Motor neuron (in vitro differentiated cells): ENCODE results near the gene P2RX2. TPM values are rescaled to one million over a fixed set of nuclear protein-coding genes. Genes with fewer than 3 reads are reported as not detected.

Experiments
- ATAC-seq, 8 experiments: fragments of 200-7000 bp; cut with Tn5 transposase; replicated peaks in 6 of 8; 2 replicates each; pipeline ENCODE4 v1.8.0; 2021; ENCODE audit warnings: mild to moderate bottlenecking in 8 of 8, moderate library complexity in 8 of 8
- H3K27ac ChIP-seq, 2 donors: fragments of 250-450 bp; sonication (Bioruptor Pico); 2 replicates each; pipeline ENCODE4 v1.9.0; 2021; ENCODE audit warnings: antibody characterized with exemption in 2 of 2, mild to moderate bottlenecking in 2 of 2, moderate library complexity in 1 of 2
- H3K4me1 ChIP-seq, 2 donors: fragments of 250-450 bp; sonication (Bioruptor Pico); replicated peaks in 1 of 2; 2 replicates each; pipeline ENCODE4 v1.6.1; 2021; ENCODE audit warnings: antibody characterized with exemption in 2 of 2, mild to moderate bottlenecking in 2 of 2, moderate library complexity in 1 of 2
- H3K4me3 ChIP-seq, 5 donors: fragments of 250-450 bp; sonication (Bioruptor Pico); 2 replicates each; pipeline ENCODE4 v1.9.0; 2021; ENCODE audit warnings: antibody characterized with exemption in 5 of 5, mild to moderate bottlenecking in 5 of 5, moderate library complexity in 4 of 5
- WGBS, 10 experiments: fragments of 450-650 bp; shearing (Covaris generic); methylation state at CpG; one replicate each; pipeline ENCODE4 v1.0.0; 2022; 5-methylcytosine and 5-hydroxymethylcytosine counted together
- in situ Hi-C, 9 experiments: fragments of 400-800 bp; cut with MboI; loops; one replicate each; pipeline ENCODE4 v1.15.0; 2021; ENCODE audit warnings: low sequenced_read_pairs in 9 of 9, low pct_unique_long_range_greater_than_20kb in 2 of 9; ENCODE audit not compliant: unreplicated experiment in 9 of 9
- total RNA-seq, 8 experiments: library from RNA; unstranded; fragments of 300-600 nt; gene quantifications; 2 replicates each; pipeline versions ENCODE4 v1.2.3 to v1.2.4, GENCODE V29; 2022

The P2RX2 gene
- total RNA-seq, 8 experiments from 2014 or later = 0.13 to 0.62 (median 0.17) TPM; not detected in 4

- ATAC-seq = no peak
- in situ Hi-C loops = loop anchor here in 3 of 9 experiments (25.0 kb wide), 2 partner anchors 194 to 444 kb away; no protein-coding TSS in a partner anchor
- Histone ChIP-seq H3K4me3 (no peak overlapping the region), H3K27ac (no peak overlapping the region), H3K4me1 (peaks cover 32 to 38% of the 10 kb centered on the region in 2 donors)
- WGBS, 10 experiments = 20 to 100% (median 52%) methylated on average over 1 to 13 of the region's 16 CpGs; no CpG with 5 or more reads in 2 of the 10 experiments
Observed at GRCh38 chr12:132606466-132606865, 12.1 kb upstream of the P2RX2 start.

GRCh38 chr12:132606927-132607326, 11.6 kb upstream of the P2RX2 start:
- no peak for ATAC-seq
- Histone ChIP-seq H3K4me3 (no peak overlapping the region), H3K4me1 (peaks cover 32 to 38% of the 10 kb centered on the region in 2 donors), H3K27ac (no peak overlapping the region)
- 0 to 100% (median 52%) methylated on average over 1 to 14 of the region's 19 CpGs; no CpG with 5 or more reads in 2 of the 10 experiments for WGBS, 10 experiments
- in situ Hi-C loops = loop anchor here in 3 of 9 experiments (25.0 kb wide), 2 partner anchors 195 to 445 kb away; no protein-coding TSS in a partner anchor

- H3K27ac ChIP-seq = no peak overlapping the region
- no peak overlapping the region for H3K4me3 ChIP-seq
- WGBS, 10 experiments = 0 to 60% (median 29%) methylated on average over 1 to 15 of the region's 25 CpGs; no CpG with 5 or more reads in 3 of the 10 experiments
- no peak for ATAC-seq
- peaks cover 18 to 25% of the 10 kb centered on the region in 2 donors for H3K4me1 ChIP-seq
- in situ Hi-C loops = loop anchor here in 3 of 9 experiments (25.0 kb wide), 2 partner anchors 196 to 446 kb away; no protein-coding TSS in a partner anchor
Observed at GRCh38 chr12:132608231-132609171, 10.1 kb upstream of the P2RX2 start.

GRCh38 chr12:132610051-132610759, 8.4 kb upstream of the P2RX2 start, which contains the start of gene LRCOL1:
Gene LRCOL1, minus strand, starts transcription at chr12:132610582. Its CDS starts 4,331 bp downstream, at chr12:132606251.
- in situ Hi-C loops = loop anchor here in 3 of 9 experiments (25.0 kb wide), 2 partner anchors 198 to 448 kb away; no protein-coding TSS in a partner anchor
- WGBS, 10 experiments = 0 to 73% (median 53%) methylated on average over 1 to 6 of the region's 35 CpGs; no CpG with 5 or more reads in 4 of the 10 experiments
- peaks cover 7 to 16% of the 10 kb centered on the region in 2 donors for H3K4me1 ChIP-seq
- peak in 2 of 8 experiments; percentile 59 to 72 for ATAC-seq
- H3K4me3 ChIP-seq = no peak within 1 kb of the TSS
- H3K27ac ChIP-seq = no peak within 1 kb of the TSS

- H3K4me3 ChIP-seq = no peak overlapping the region
- WGBS, 10 experiments = 14 to 70% (median 20%) methylated on average over 1 to 2 of the region's 33 CpGs; no CpG with 5 or more reads in 6 of the 10 experiments
- peaks cover 7 to 16% of the 10 kb centered on the region in 2 donors for H3K4me1 ChIP-seq
- H3K27ac ChIP-seq = no peak overlapping the region
- ATAC-seq = no peak
- in situ Hi-C loops = loop anchor here in 3 of 9 experiments (25.0 kb wide), 2 partner anchors 199 to 449 kb away; no protein-coding TSS in a partner anchor
Observed at GRCh38 chr12:132610866-132611602, 7.5 kb upstream of the P2RX2 start.

- H3K4me3 ChIP-seq = no peak overlapping the region
- in situ Hi-C loops = loop anchor here in 3 of 9 experiments (25.0 kb wide), 2 partner anchors 199 to 449 kb away; no protein-coding TSS in a partner anchor
- no peak for ATAC-seq
- H3K4me1 ChIP-seq = peaks cover 6 to 11% of the 10 kb centered on the region in 2 donors
- H3K27ac ChIP-seq = no peak overlapping the region
- 100% methylated on average over 2 of the region's 10 CpGs; no CpG with 5 or more reads in 9 of the 10 experiments for WGBS, 10 experiments
Observed at GRCh38 chr12:132611620-132612019, 7.0 kb upstream of the P2RX2 start.

- in situ Hi-C loops = loop anchor here in 3 of 9 experiments (25.0 kb wide), 2 partner anchors 202 to 452 kb away; no protein-coding TSS in a partner anchor
- no peak for ATAC-seq
- no peak overlapping the region for H3K4me3 ChIP-seq
- 20 to 80% (median 45%) methylated on average over 1 to 5 of the region's 5 CpGs; no CpG with 5 or more reads in 3 of the 10 experiments for WGBS, 10 experiments
- H3K27ac ChIP-seq = no peak overlapping the region
- peaks cover 0 to 3% of the 10 kb centered on the region in 2 donors for H3K4me1 ChIP-seq
Observed at GRCh38 chr12:132614029-132614428, 4.5 kb upstream of the P2RX2 start.

GRCh38 chr12:132614861-132615578, 3.6 kb upstream of the P2RX2 start:
- WGBS, 10 experiments = 0 to 67% (median 7%) methylated on average over 1 to 14 of the region's 18 CpGs; no CpG with 5 or more reads in 2 of the 10 experiments
- in situ Hi-C loops = loop anchor here in 3 of 9 experiments (25.0 kb wide), 2 partner anchors 203 to 453 kb away; no protein-coding TSS in a partner anchor
- ATAC-seq = peak; percentile 82 to 95 (median 86)
- no peak overlapping the region for H3K4me3 ChIP-seq
- peaks cover 0 to 3% of the 10 kb centered on the region in 2 donors for H3K4me1 ChIP-seq
- H3K27ac ChIP-seq = no peak overlapping the region

- no peak for ATAC-seq
- WGBS, 10 experiments = 17 to 65% (median 52%) methylated on average over 1 to 11 of the region's 16 CpGs; no CpG with 5 or more reads in 6 of the 10 experiments
- in situ Hi-C loops = loop anchor here in 3 of 9 experiments (25.0 kb wide), 2 partner anchors 203 to 453 kb away; no protein-coding TSS in a partner anchor
- Histone ChIP-seq H3K4me1 (peaks cover 0 to 3% of the 10 kb centered on the region in 2 donors), H3K4me3 (no peak overlapping the region), H3K27ac (no peak overlapping the region)
Observed at GRCh38 chr12:132615579-132616038, 3.0 kb upstream of the P2RX2 start.

GRCh38 chr12:132617135-132617701, 1.4 kb upstream of the P2RX2 start:
- Histone ChIP-seq H3K27ac (no peak overlapping the region), H3K4me1 (peaks cover under 1 to 3% of the 10 kb centered on the region in 2 donors), H3K4me3 (no peak overlapping the region)
- 37 to 83% (median 63%) methylated on average over 1 to 4 of the region's 4 CpGs; no CpG with 5 or more reads in 4 of the 10 experiments for WGBS, 10 experiments
- in situ Hi-C loops = loop anchor here in 3 of 9 experiments (25.0 kb wide), 2 partner anchors 205 to 455 kb away; no protein-coding TSS in a partner anchor
- no peak for ATAC-seq
